NCI-H2227 (cell line): ENCODE data around the gene DGCR6.
"Not testable (repeated sequence)": the region's sequence is repeated elsewhere in the genome, so short reads cannot be mapped to it uniquely, and the experiment has no call there.

Source experiments
- DNase-seq: peaks from one replicate; lab custom pipeline; 2025; ENCODE audit not compliant: unreplicated experiment; lab: John Stamatoyannopoulos, UW

DGCR6 gene

DNA sequence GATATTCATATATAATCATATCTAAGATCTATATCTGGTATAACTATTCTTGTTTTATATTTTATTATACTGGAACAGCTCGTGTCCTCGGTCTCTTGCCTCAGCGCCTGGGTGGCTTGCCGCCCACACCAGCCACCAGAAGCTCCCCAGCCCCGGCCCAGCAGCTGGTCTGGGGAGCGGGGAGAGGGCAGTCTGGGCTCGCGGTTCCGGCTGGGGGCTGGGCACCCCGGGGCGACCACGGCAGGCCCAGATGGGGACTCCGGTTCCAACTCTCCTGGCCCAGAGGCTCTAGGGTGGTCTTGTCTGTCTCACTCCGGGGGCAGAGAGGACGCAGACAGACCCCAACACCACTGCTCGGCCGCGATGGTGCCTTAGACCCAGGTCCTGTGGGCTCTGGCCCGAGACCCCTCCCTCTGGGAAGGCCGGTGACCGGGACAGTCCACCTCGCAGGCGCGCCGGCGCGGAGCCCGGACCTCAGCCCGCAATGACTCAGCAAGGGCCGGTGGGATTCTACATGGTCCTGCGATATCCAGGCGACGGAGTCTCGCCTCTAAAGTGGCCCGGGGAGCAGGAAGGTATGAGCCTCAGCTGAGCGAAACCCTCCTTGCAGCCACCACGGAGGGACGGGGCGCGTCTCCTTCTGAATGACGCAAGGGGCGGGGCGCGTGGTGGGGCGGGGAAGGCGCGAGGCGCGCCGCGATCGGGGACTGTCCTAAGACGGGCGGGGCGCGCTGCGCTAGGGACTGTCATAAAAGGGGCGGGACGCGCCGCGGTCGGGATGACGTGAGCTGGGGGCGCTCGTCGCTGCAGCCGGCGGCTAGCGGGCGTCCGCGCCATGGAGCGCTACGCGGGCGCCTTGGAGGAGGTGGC is at the start of gene DGCR6:
DGCR6 (plus strand) TSS at position 781 of the 870 bp plus-strand sequence; CDS start at position 836, 55 bp downstream.
- DNase-seq, result no peak

DNA sequence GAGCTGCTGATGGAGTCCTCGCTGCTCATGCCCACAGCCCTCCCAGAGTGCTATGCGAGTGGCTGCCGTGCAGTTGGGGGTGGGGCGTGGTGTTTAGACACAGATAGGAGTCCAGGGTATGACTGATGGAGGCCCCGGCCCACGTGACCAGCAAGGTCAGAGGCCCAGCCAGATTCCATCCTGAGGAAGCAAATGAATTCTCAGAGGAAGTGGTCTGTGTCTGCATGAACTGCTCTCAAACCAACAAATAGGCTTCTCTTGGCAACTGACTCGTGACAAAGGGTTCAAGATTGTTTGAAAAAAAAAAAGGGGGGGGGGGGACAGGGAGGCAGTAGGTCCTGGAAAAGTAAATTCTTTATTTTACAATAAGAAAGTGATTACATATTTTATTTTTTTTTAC is 46.8 kb upstream of the DGCR6 start:
- DNase-seq, result not testable (repeated sequence)

DNA sequence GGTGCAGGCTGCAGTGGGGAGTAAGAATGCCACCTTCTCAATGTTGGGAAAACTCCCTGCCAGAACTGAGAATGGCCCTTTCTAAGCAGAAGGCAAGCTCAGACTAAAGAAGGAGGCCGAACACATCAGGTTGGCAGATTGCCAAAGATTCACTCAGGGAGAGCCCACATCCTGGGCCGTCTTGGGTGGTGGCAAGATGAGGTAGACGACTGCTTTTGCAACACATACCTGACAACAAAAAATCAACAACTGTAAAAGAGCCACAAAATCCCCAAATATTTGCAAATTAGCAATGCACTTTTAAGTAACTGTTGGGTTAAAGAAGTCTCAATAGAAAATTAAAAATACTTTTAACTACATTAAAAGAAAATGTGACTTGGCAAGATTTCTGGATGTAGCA is 24.9 kb upstream of the DGCR6 start:
- DNase-seq, result not testable (repeated sequence)

DNA sequence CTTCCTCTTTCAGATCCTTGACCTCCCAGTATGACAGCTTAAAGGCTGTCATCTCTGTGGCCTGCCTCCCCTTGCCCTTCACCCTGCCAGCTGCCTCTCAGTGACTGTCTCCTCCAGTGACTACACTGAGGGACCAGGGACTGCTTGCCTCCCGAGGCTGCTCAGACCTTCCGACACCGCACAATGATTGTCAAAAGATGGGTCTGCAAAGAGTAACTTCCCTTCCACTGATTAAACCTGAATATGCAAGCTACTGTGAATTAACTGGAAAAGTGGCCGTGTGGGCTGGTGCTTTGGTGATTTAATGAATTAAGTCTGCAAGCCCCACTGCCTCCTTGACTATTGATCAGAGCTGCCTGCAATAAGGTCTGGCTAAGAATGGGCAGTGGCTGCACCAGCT is 21.7 kb upstream of the DGCR6 start:
- DNase-seq, result not testable (repeated sequence)

DNA sequence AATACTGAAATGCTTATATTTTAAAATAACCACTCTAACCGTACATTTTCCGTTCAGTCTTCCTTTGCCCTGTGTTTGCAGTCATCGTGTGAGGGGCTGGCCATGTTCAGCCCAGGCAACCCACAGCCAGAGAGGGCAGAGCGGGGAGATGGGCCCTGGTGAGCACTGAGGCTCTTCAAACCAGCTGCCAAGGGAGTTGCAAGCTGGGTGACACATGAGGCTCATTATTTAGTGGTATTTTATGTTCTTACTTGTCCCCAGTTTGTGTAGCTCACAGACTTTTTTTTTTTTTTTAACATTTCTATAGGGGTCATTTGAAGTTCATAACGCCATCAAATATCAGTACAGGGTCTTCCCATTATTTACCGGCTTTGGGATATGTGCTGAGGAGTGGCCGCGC is 18.0 kb upstream of the DGCR6 start:
- DNase-seq, result no peak

DNA sequence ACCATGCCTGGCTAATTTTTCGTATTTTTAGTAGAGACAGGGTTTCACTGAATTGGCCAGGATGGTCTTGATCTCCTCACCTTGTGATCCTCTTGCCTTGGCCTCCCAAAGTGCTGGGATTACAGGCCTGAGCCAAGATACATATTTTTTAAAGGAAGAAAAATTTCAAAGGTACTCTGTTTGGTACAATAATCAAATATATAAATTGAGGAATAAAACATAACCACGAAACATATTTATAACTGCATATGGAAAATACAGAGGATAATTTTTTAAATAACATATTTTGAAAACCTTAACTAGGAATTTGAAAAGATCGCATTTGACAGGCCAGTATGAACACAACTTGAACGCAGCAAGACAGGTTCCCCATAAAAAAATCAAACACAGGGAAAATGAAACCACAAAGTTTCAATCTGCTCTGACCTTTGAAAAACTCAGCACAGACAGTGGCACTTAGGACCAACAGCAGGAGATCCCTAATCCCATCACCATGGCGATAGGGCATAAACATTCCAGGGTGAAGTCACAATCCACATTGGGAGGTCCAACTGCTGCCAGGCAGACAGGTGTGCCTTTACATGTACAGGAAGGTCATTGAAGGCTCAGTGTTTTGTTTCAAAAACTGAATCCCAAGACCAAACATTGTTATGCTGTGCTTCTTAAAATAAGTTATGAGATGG is 15.5 kb upstream of the DGCR6 start:
- DNase-seq, result not testable (repeated sequence)

DNA sequence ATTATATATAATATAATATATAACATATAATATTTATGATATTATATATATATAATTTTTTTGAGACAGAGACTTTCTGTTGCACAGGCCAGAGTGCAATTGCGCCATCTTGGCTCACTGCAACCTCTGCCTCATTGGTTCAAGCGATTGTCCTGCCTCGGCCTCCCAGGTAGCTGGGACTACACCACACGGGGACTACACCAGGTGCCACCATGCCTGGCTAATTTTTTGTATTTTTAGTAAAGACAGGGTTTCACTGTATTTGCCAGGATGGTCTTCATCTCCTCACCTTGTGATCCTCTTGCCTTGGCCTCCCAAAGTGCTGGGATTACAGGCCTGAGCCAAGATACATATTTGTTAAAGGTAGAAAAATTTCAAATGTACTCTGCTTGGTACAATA is 12.3 kb upstream of the DGCR6 start:
- DNase-seq, result not testable (repeated sequence)

DNA sequence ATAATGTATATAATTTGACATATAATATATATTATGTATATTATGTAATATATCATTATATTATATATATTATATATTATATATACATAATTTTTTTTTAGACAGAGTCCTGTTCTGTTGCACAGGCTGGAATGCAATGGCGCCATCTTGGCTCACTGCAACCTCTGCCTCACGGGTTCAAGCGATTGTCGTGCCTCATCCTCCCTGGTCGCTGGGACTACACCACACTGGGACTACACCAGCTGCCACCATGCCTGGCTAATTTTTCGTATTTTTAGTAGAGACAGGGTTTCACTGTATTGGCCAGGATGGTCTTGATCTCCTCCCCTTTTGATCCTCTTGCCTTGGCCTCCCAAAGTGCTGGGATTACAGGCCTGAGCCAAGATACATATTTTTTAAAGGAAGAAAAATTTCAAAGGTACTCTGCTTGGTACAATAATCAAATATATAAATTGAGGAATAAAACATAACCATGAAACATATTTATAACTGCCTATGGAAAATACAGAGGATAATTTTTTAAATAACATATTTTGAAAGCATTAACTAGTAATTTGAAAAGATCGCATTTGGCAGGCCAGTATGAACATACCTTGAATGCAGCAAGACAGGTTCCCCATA is 10.0 kb upstream of the DGCR6 start:
- not testable (repeated sequence) for DNase-seq

DNA sequence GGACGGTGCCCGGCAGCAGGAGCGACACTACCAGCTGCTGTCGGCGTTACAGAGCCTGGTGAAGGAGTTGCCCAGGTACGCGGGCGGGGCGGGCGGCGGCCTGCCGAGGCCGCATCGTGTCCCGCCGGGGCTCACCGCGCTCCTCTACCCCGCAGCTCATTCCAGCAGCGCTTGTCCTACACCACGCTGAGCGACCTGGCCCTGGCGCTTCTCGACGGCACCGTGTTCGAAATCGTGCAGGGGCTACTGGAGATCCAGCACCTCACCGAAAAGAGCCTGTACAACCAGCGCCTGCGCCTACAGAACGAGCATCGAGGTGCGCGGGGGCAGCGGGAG is 258 bp downstream of the DGCR6 start:
- DNase-seq, result not testable (repeated sequence)

DNA sequence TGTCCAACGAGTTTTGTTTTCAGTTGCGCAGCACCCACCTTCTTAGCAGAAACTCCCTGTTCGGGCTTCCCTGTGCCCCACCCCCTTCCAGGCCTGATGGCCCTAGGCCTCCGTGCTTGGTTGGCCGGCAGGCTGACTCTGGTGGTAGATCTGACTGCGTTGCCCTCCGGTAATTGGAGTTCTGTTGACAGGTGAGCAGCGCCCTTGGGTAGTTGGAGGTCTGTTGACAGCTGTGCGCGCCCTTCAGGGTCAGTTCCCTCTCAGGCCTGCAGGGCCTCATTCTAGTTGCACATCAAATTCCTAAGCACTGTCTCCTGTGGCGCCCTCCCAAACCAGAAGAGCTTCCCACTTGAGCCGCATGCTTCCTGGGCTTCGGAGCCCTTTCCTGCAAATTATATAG is 776 bp downstream of the DGCR6 start:
- no peak for DNase-seq

DNA sequence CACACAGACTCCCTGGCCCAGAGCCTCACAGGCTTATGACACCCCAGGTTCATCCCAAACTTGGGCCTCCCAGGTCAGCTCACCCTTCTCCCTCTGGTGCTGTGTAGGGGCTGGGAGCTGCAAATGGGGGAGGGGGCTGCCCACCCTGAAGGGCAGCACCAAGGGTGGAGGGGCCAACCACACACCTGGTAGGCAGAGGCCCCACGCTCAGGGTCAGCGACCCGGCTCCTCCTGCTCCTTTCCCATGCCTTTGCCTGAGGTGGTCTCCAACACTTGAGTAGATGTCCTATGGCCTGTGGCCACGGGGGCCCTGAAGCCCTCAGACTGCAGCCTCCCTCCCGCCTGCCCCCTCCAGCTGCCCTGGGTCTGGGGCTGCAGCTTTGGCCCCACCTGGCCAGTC is 3.4 kb downstream of the DGCR6 start:
- DNase-seq, result no peak

DNA sequence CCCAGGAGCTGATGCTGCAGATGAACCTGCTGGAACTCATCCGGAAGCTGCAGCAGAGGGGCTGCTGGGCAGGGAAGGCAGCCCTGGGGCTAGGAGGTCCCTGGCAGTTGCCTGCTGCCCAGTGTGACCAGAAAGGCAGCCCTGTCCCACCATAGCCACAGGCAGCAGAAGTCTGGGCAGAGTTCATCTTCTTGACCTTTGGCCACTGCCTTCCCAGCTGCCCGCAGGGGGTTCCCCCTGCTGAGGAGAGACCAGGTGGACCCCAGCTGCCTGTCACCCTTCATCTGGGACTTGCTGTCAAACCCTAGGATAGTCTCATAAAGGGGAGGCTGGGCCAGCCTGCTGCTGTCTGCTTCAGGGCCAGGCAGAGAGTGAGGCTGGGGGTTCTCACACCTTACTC is 5.4 kb downstream of the DGCR6 start:
- not testable (repeated sequence) for DNase-seq

DNA sequence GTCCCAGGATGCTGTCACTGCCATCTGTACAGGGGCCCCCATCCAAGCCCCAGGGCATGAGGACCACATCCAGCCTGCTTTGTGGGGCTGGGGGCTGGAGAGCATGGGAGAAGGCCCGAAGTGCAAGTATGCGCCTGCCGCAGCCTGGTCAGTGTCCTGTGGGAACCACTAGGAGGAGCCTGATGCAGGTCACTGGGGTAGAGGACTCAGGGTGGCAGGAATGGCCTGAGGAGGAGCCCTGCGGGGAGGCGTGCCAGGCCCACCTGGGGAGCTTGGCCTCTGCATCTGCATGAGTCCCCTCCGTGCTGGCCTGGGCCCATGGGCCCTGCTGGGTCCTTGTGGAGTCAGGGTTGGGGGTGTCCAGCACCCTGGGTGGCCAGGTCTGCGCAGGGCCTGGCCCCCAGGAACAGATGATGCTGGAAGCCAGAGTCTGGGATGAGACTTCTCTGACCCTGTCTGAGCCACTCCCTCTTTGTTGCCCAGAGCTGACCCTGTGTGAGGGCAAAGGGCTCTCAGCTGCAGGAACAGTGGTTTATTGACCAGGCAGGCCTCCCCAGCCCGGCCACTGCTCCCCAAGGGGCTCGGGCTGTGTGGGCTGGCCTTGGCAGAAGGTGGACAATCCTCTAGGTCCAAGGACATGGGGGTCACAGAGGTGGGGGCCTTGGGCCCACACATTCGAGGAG is 6.3 kb downstream of the DGCR6 start:
- DNase-seq, result not testable (repeated sequence)

DNA sequence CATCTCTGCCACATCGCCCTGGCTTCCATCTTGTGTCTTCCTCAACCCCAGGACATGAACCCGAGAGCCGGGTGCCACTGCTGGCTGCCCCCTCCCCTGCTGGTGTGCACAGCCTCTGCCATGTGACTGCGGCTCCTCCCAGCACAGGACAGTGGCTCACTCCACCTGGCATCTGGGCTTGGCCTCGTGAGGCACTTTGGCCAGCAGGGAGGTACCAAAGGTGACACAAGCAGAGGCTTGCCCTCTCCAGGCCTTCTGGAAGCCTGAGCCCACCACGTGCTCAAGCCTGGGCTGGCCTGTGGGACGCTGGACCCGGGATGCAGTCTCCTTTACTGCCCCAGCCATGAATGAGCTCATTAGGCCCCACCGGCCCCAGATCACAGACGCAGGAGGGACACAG is 8.4 kb downstream of the DGCR6 start:
- DNase-seq, result not testable (repeated sequence)

DNA sequence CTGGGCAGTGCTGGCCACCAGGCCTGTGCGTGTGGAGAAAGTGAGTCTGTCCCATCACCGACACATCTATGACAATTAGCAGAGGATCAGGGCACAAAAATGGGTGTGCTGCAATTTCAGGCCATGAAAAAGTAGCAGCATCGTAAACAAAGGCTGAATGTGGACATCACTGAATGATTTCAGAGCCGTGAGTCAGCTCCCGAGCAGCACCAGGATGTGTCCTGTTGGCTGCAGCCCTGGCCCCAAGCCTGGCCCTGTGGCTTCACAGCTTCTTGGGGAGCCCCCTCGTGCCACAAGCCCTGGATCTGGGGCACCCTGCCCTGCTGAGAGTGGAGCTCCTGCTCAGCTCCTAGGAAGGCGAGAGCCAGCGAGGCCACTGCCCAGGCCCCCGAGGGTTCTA is 9.4 kb downstream of the DGCR6 start:
- not testable (repeated sequence) for DNase-seq

DNA sequence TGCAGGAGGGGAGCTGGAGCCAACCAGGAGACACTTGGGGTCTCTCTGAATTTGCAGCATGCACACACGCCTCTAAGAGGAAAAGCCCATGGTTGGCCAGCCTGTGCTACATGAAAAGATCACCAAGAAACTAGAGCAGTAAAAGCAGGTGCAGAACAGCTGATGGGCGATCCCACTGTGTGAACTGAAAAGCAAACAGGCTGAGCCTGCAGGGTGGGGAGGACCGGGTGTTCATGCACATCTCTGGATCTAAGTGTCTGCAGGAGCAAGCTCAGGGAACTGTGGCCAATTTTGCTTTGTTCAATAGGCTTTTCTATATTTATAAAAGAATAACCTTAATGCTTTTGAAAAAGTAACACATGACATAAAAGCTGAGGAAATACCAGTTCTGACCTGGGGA is 11.7 kb downstream of the DGCR6 start:
- DNase-seq, result not testable (repeated sequence)

DNA sequence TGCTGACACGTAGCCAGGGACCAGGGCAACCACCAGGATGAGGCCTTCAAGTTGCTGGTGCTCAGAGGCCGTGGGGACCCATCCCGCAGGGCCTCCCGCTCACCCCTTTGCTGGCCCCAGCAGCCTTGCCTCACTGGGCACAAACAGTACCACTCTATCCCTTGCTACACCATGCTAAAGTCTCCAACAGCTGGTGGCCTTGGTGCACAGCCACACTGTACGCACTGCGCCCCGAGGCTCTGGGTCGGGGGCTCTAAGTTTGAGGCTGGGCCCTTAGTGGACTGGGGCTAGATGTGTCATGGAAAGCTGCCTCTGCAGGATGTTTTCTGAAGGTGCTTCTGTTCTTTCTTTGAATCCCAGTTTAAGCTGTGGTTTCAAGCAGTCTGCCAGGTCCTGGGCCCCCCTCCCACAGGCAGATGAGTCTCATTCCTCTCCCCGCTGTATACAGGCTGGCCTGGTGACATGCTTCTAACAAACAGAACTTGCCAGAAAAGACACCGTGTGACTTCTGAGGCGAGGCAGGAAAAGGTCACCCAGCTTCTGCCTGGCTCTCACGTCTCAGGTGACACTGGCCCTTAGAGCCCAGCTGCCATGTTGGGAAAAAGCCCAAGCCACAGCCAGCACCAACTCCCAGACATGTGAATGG is 14.3 kb downstream of the DGCR6 start:
- not testable (repeated sequence) for DNase-seq

DNA sequence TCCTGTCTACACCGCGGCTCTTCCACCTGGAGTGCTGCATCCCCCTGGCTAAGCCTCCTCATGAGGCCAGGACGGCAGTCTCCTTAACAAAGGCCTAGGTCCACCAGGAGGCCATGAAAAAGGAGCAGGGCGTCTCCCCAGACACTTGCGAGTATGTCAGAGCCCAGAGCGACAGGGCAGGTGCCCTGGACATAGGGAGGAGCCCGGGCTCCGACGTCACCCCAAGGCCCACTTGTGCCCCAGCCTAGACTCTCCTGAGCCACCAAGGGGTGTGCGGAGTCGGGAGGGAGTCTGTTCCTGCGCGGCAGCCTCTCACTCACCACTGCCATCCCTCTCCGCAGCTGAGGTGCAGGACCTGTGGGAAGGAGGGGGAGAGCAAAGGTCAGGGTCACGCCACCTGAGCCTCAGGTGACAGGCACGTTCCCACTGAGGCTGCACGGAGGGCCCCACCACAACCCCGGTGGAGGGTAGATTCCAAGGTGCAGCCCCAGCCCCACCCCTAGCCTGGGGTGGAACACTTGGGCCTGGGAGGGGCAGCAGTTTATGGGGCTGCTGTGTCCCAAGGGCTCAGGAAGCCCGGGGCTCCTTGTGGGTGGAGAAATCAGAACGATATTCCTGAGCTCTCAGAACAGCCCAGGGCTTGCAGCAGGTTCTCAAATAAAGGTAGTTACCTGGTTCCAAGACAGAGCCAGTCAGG is 19.4 kb downstream of the DGCR6 start:
- DNase-seq, result no peak

DNA sequence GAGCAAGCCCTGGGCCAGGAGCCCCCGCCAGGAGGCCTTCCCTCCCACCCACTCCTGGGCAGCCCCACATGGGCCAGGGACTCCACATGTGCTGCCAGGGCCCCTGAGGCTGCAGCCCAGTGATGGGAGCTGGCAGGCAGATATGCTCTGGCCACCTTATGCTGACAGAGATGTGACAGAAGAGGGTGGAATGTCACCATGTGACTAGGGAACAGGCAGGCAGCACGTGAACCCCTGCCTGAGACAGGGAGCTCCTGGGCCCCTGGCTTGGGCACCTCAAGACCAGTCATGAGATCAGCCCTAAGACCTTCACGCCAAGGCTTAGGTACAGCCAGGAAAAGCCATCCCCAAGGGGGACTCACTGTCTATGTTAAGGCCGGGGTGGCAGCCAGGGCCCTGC is 20.9 kb downstream of the DGCR6 start:
- no peak for DNase-seq

DNA sequence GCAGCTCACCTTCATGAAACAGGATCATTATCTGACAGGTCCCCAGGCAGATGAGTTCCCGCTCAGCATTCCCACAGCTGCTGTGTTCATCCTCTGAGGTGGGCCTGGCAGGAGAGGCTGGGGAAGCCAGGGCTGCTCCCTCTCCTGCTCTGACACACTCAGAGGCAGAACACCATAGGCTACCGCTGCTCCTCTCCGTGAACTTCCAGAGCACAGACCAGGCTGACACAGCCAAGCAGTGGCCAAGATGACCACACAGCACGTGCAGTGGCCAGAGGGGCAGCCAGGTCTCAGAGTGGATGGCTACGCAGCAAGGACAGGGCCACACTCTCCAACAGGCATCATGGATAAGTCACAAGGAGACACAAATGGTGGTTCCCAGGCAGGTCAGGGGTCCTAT is 21.5 kb downstream of the DGCR6 start:
- DNase-seq, result no peak
